ENCODE data around the gene PROCR.

The PROCR gene

GRCh38 chr20:35181731-35182130, 9.9 kb downstream of the PROCR start:
- TF ChIP-seq YY1 (IDR thresholded peaks at IDR 0.05; ENCODE audit: low read depth): no peak
- no peak for TF ChIP-seq CEBPB (IDR thresholded peaks at IDR 0.05)
- no peak for TF ChIP-seq REST (IDR thresholded peaks at IDR 0.05; ENCODE audit: low read depth)
- no peak for TF ChIP-seq EGR1 (IDR thresholded peaks at IDR 0.05)
- TF ChIP-seq USF1 (IDR thresholded peaks at IDR 0.05): no peak
- no peak for TF ChIP-seq EP300 (IDR thresholded peaks at IDR 0.05; ENCODE audit: borderline replicate concordance)
- TF ChIP-seq RAD21 (IDR thresholded peaks at IDR 0.05; ENCODE audit: low read depth): no peak
- TF ChIP-seq TAF1 (IDR thresholded peaks at IDR 0.05; ENCODE audit: low read depth): no peak
- no peak for TF ChIP-seq ZBTB7A (IDR thresholded peaks at IDR 0.05; ENCODE audit: low read depth)
- no peak for TF ChIP-seq TEAD4 (IDR thresholded peaks at IDR 0.05)
- TF ChIP-seq MAX (IDR thresholded peaks at IDR 0.05): no peak
- no peak for TF ChIP-seq CREB1 (IDR thresholded peaks at IDR 0.05; ENCODE audit: low read depth)
- no peak for TF ChIP-seq NFIC (IDR thresholded peaks at IDR 0.05)
- no peak for TF ChIP-seq FOXM1 (IDR thresholded peaks at IDR 0.05; ENCODE audit: borderline replicate concordance, low read depth)
- no peak for TF ChIP-seq TCF12 (IDR thresholded peaks at IDR 0.05; ENCODE audit: low read depth)

- TF ChIP-seq TEAD4 (IDR thresholded peaks at IDR 0.05) (no peak), TAF1 (IDR thresholded peaks at IDR 0.05; ENCODE audit: low read depth) (no peak), EP300 (IDR thresholded peaks at IDR 0.05; ENCODE audit: borderline replicate concordance) (no peak), CEBPB (IDR thresholded peaks at IDR 0.05) (no peak), CREB1 (IDR thresholded peaks at IDR 0.05; ENCODE audit: low read depth) (no peak), FOXM1 (IDR thresholded peaks at IDR 0.05; ENCODE audit: borderline replicate concordance, low read depth) (no peak), TCF12 (IDR thresholded peaks at IDR 0.05; ENCODE audit: low read depth) (no peak), YY1 (IDR thresholded peaks at IDR 0.05; ENCODE audit: low read depth) (no peak), ZBTB7A (IDR thresholded peaks at IDR 0.05; ENCODE audit: low read depth) (no peak), EGR1 (IDR thresholded peaks at IDR 0.05) (no peak), RAD21 (IDR thresholded peaks at IDR 0.05; ENCODE audit: low read depth) (no peak), MAX (IDR thresholded peaks at IDR 0.05) (no peak)
Measured at GRCh38 chr20:35187584-35188190, 15.8 kb downstream of the PROCR start.

- TF ChIP-seq TCF12 (IDR thresholded peaks at IDR 0.05; ENCODE audit: low read depth) (no peak), TEAD4 (IDR thresholded peaks at IDR 0.05) (no peak), FOXM1 (IDR thresholded peaks at IDR 0.05; ENCODE audit: borderline replicate concordance, low read depth) (no peak), NFIC (IDR thresholded peaks at IDR 0.05) (no peak), CEBPB (IDR thresholded peaks at IDR 0.05) (no peak), CREB1 (IDR thresholded peaks at IDR 0.05; ENCODE audit: low read depth) (no peak), MAX (IDR thresholded peaks at IDR 0.05) (no peak), EGR1 (IDR thresholded peaks at IDR 0.05) (no peak), ZBTB7A (IDR thresholded peaks at IDR 0.05; ENCODE audit: low read depth) (no peak), YY1 (IDR thresholded peaks at IDR 0.05; ENCODE audit: low read depth) (no peak), USF1 (IDR thresholded peaks at IDR 0.05) (no peak), RAD21 (IDR thresholded peaks at IDR 0.05; ENCODE audit: low read depth) (no peak), TAF1 (IDR thresholded peaks at IDR 0.05; ENCODE audit: low read depth) (no peak), REST (IDR thresholded peaks at IDR 0.05; ENCODE audit: low read depth) (no peak), EP300 (IDR thresholded peaks at IDR 0.05; ENCODE audit: borderline replicate concordance) (no peak)
Measured at GRCh38 chr20:35190556-35190955, 18.7 kb downstream of the PROCR start.

GRCh38 chr20:35191419-35192117, 19.7 kb downstream of the PROCR start:
- TF ChIP-seq TCF12 (IDR thresholded peaks at IDR 0.05; ENCODE audit: low read depth) (no peak), REST (IDR thresholded peaks at IDR 0.05; ENCODE audit: low read depth) (no peak), RAD21 (IDR thresholded peaks at IDR 0.05; ENCODE audit: low read depth) (no peak), EP300 (IDR thresholded peaks at IDR 0.05; ENCODE audit: borderline replicate concordance) (no peak), YY1 (IDR thresholded peaks at IDR 0.05; ENCODE audit: low read depth) (no peak), CREB1 (IDR thresholded peaks at IDR 0.05; ENCODE audit: low read depth) (no peak), EGR1 (IDR thresholded peaks at IDR 0.05) (no peak), FOXM1 (IDR thresholded peaks at IDR 0.05; ENCODE audit: borderline replicate concordance, low read depth) (no peak), MAX (IDR thresholded peaks at IDR 0.05) (no peak), USF1 (IDR thresholded peaks at IDR 0.05) (no peak), CEBPB (IDR thresholded peaks at IDR 0.05) (no peak), TEAD4 (IDR thresholded peaks at IDR 0.05) (no peak), ZBTB7A (IDR thresholded peaks at IDR 0.05; ENCODE audit: low read depth) (no peak), TAF1 (IDR thresholded peaks at IDR 0.05; ENCODE audit: low read depth) (no peak), NFIC (IDR thresholded peaks at IDR 0.05) (no peak)
